ENCODE results near the gene MACROD1. TPM values are rescaled to one million over a fixed set of nuclear protein-coding genes. Genes with fewer than 3 reads are reported as not detected.

The MACROD1 gene
- total and polyA plus RNA-seq, 2 donors = 9.7 to 16.6 TPM

DNA sequence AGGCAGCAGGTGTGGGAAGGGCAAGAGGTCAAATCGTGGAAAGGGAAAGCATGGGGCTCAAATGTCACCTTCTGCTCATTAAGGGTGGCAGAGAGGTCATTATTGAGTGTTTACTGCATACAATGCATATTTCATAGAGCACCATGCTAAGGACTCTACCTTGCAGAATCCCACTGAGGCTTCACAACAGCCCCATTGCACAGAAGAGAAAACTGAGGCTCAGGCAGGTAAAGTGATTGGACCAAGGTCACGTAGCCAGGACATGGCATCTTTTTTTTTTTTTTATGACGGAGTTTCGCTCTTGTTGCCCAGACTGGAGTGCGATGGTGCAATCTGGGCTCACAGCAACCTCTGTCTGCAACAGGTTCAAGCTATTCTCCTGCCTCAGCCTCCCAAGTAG lies 122.4 kb downstream of the MACROD1 start:
- Histone ChIP-seq H3K4me1 (ENCODE audit: control insufficient read depth in 2 of 2, insufficient read depth in 2 of 2, low read length in 2 of 2) (no peaks in the 10 kb centered on the region), H3K36me3 (ENCODE audit: control insufficient read depth in 2 of 2, insufficient read depth in 2 of 2, low read length in 1 of 2) (no peaks in the 10 kb centered on the region), H3K9me3 (ENCODE audit: control insufficient read depth in 2 of 2, insufficient read depth in 1 of 2, low read length in 1 of 2) (no peaks in the 10 kb centered on the region), H3K27me3 (ENCODE audit: control insufficient read depth in 2 of 2, insufficient read depth in 1 of 2, low read length in 1 of 2) (peaks cover 6 to 28% of the 10 kb centered on the region in 2 donors), H3K4me3 (ENCODE audit: low read length in 2 of 2) (no peak overlapping the region), H3K27ac (ENCODE audit: low read depth in 1 of 2, low read length in 1 of 2) (no peak overlapping the region)
- DNase-seq (ENCODE audit: low read depth in 6 of 9, low spot score in 9 of 9) = no peak
- 93% methylated on average over 5 of the region's 5 CpGs for WGBS

DNA sequence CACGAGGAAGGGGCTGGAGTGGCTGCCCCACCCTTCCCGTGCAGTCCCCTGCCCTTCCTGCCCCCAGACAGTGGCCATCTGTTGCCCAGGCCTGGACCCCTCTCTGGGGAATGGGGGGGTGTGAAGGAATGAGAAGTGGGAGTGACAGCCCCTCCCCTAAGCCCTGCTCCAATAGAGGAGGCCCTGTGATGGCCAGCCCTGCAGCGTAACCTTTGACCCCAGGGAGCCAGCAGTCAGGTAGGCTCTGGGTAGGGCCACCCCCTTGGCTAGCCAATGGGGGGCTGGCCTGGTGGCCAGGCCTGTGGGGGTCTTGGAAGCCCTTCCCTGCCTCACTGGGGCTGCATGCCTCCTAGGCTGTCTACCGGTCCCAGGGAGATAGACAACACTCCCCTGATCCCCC lies 123.6 kb downstream of the MACROD1 start:
- 96% methylated on average over 4 of the region's 4 CpGs for WGBS
- Histone ChIP-seq H3K9me3 (ENCODE audit: control insufficient read depth in 2 of 2, insufficient read depth in 1 of 2, low read length in 1 of 2) (peaks cover 0 to 3% of the 10 kb centered on the region in 2 donors), H3K4me1 (ENCODE audit: control insufficient read depth in 2 of 2, insufficient read depth in 2 of 2, low read length in 2 of 2) (peaks cover 0 to 1% of the 10 kb centered on the region in 2 donors), H3K27ac (ENCODE audit: low read depth in 1 of 2, low read length in 1 of 2) (no peak overlapping the region), H3K27me3 (ENCODE audit: control insufficient read depth in 2 of 2, insufficient read depth in 1 of 2, low read length in 1 of 2) (peaks cover 18 to 41% of the 10 kb centered on the region in 2 donors), H3K4me3 (ENCODE audit: low read length in 2 of 2) (no peak overlapping the region), H3K36me3 (ENCODE audit: control insufficient read depth in 2 of 2, insufficient read depth in 2 of 2, low read length in 1 of 2) (no peaks in the 10 kb centered on the region)
- no peak for DNase-seq (ENCODE audit: low read depth in 6 of 9, low spot score in 9 of 9)

DNA sequence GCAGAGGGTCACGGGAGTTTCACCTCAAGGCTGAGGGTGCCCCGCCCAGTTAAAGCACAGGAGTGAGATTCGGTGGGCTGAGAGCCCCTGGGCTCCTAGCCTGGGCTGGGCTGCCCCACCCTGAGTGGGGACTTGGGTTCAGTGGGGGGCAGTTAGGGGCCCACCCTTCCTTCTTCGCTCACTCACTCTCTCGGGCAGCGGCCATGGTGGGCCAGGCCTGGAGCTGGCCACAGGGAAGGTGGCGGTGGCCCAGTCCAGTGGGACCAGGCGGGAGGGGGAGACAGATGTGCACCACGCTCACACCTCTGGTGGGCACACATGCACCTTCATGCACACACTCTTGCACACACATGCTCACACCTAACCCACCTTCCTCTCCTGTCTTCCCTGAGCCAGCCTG lies 124.1 kb downstream of the MACROD1 start:
- DNase-seq (ENCODE audit: low read depth in 6 of 9, low spot score in 9 of 9) = no peak
- H3K9me3 ChIP-seq (ENCODE audit: control insufficient read depth in 2 of 2, insufficient read depth in 1 of 2, low read length in 1 of 2) = peaks cover 0 to 5% of the 10 kb centered on the region in 2 donors
- H3K36me3 ChIP-seq (ENCODE audit: control insufficient read depth in 2 of 2, insufficient read depth in 2 of 2, low read length in 1 of 2) = no peaks in the 10 kb centered on the region
- H3K27ac ChIP-seq (ENCODE audit: low read depth in 1 of 2, low read length in 1 of 2) = no peak overlapping the region
- 95% methylated on average over 9 of the region's 9 CpGs for WGBS
- no peak overlapping the region for H3K4me3 ChIP-seq (ENCODE audit: low read length in 2 of 2)
- peaks cover 23 to 45% of the 10 kb centered on the region in 2 donors for H3K27me3 ChIP-seq (ENCODE audit: control insufficient read depth in 2 of 2, insufficient read depth in 1 of 2, low read length in 1 of 2)
- peaks cover 0 to 6% of the 10 kb centered on the region in 2 donors for H3K4me1 ChIP-seq (ENCODE audit: control insufficient read depth in 2 of 2, insufficient read depth in 2 of 2, low read length in 2 of 2)

DNA sequence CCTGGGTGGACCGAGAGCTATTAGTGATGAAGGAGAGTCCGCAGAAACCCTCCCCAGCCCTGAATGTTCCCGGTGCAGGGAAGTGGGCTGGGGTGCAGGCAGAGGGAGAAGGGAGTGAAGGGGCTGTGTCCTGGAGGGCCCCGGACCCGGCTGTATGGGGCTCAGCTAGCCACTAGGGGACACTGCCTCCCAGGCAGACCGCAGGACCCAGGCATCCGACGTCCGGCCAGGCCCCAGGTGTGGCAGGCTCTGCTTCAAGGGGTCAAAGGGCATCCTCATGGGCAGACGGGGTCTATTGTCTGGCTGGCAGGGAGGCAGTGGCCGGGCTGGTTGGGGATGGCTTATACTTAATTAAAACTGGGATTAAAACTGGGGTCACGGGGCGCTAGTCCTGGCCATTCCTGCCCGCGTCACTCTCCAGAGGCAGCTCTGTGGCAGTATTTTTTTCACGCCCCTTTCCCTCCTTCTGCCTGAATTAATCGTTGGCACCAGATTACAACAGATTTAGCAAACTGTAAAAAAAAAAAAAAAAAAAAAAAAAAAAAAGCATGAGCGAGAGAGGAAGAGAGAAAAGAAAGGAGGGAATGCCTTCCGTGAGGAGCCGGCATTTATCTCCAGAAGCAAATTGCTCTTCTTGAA lies 125.1 kb downstream of the MACROD1 start:
- peaks cover 0 to 9% of the 10 kb centered on the region in 2 donors for H3K4me1 ChIP-seq (ENCODE audit: control insufficient read depth in 2 of 2, insufficient read depth in 2 of 2, low read length in 2 of 2)
- H3K4me3 ChIP-seq (ENCODE audit: low read length in 2 of 2) = no peak overlapping the region
- H3K27ac ChIP-seq (ENCODE audit: low read depth in 1 of 2, low read length in 1 of 2) = no peak overlapping the region
- DNase-seq (ENCODE audit: low read depth in 6 of 9, low spot score in 9 of 9) = no peak
- H3K27me3 ChIP-seq (ENCODE audit: control insufficient read depth in 2 of 2, insufficient read depth in 1 of 2, low read length in 1 of 2) = peaks cover 33 to 56% of the 10 kb centered on the region in 2 donors
- WGBS = 83% methylated on average over 20 of the region's 20 CpGs
- H3K9me3 ChIP-seq (ENCODE audit: control insufficient read depth in 2 of 2, insufficient read depth in 1 of 2, low read length in 1 of 2) = peaks cover 0 to 5% of the 10 kb centered on the region in 2 donors
- H3K36me3 ChIP-seq (ENCODE audit: control insufficient read depth in 2 of 2, insufficient read depth in 2 of 2, low read length in 1 of 2) = no peaks in the 10 kb centered on the region

DNA sequence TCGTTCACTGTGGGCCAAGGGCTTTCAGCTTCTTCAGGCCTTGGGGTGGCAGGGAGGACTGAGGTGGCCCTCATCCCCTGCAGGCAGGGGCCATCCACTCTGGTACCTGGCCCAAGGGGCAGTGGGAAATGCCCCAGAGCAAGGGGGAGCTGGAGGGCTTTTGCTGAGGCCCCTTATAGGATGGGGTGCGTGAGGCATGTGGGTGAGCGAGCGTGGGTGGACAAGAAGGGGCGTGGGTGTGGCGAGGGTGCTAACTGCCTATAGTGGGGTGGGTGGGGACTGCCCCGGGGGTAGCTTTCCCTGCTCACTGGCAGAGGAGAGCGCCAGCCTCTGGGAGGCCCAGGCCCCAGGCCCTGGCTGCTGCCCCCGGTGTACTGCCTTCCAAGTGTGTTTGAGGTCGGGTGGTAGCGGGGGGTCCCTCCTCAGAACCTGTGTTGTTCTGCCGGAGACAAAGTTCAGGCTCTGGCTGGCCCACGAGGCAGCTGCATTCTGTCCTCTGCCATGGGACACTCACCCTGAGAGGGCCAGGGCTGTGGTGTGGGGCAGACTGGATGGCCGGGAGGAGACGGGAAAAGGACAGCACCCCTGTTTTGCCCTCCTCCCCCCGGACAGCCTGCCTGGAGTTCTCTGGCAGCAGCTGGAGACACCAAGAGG lies 126.8 kb downstream of the MACROD1 start:
- 94% methylated on average over 16 of the region's 16 CpGs for WGBS
- H3K9me3 ChIP-seq (ENCODE audit: control insufficient read depth in 2 of 2, insufficient read depth in 1 of 2, low read length in 1 of 2) = peaks cover 0 to 9% of the 10 kb centered on the region in 2 donors
- H3K36me3 ChIP-seq (ENCODE audit: control insufficient read depth in 2 of 2, insufficient read depth in 2 of 2, low read length in 1 of 2) = no peaks in the 10 kb centered on the region
- H3K4me3 ChIP-seq (ENCODE audit: low read length in 2 of 2) = no peak overlapping the region
- DNase-seq (ENCODE audit: low read depth in 6 of 9, low spot score in 9 of 9) = no peak
- no peak overlapping the region for H3K27ac ChIP-seq (ENCODE audit: low read depth in 1 of 2, low read length in 1 of 2)
- H3K4me1 ChIP-seq (ENCODE audit: control insufficient read depth in 2 of 2, insufficient read depth in 2 of 2, low read length in 2 of 2) = peaks cover 0 to 17% of the 10 kb centered on the region in 2 donors
- H3K27me3 ChIP-seq (ENCODE audit: control insufficient read depth in 2 of 2, insufficient read depth in 1 of 2, low read length in 1 of 2) = peaks cover 47 to 69% of the 10 kb centered on the region in 2 donors

DNA sequence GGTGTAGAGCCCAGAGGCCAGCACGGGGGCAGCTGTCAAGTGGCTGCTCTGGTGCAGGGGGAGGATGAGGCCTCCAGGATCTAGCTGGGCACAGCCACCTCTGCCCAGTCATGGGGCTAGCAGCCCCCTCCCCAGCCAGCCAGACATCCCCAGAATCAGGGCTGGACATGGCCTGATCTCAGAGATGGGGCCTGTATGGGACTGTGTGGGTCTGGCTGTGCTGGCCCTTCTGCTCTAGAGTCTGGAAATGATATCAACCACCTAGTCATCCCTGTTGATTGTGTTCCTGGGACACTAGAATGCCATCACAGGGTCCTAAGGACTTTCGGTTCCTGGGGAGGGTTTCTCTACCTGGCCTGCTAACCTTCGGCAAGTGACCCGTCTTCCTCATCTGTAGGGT lies 127.4 kb downstream of the MACROD1 start:
- WGBS = 98% methylated on average over 4 of the region's 4 CpGs
- Histone ChIP-seq H3K4me1 (ENCODE audit: control insufficient read depth in 2 of 2, insufficient read depth in 2 of 2, low read length in 2 of 2) (peaks cover 0 to 17% of the 10 kb centered on the region in 2 donors), H3K27ac (ENCODE audit: low read depth in 1 of 2, low read length in 1 of 2) (no peak overlapping the region), H3K27me3 (ENCODE audit: control insufficient read depth in 2 of 2, insufficient read depth in 1 of 2, low read length in 1 of 2) (peaks cover 50 to 75% of the 10 kb centered on the region in 2 donors), H3K4me3 (ENCODE audit: low read length in 2 of 2) (no peak overlapping the region), H3K9me3 (ENCODE audit: control insufficient read depth in 2 of 2, insufficient read depth in 1 of 2, low read length in 1 of 2) (peaks cover 0 to 9% of the 10 kb centered on the region in 2 donors), H3K36me3 (ENCODE audit: control insufficient read depth in 2 of 2, insufficient read depth in 2 of 2, low read length in 1 of 2) (no peaks in the 10 kb centered on the region)
- no peak for DNase-seq (ENCODE audit: low read depth in 6 of 9, low spot score in 9 of 9)

DNA sequence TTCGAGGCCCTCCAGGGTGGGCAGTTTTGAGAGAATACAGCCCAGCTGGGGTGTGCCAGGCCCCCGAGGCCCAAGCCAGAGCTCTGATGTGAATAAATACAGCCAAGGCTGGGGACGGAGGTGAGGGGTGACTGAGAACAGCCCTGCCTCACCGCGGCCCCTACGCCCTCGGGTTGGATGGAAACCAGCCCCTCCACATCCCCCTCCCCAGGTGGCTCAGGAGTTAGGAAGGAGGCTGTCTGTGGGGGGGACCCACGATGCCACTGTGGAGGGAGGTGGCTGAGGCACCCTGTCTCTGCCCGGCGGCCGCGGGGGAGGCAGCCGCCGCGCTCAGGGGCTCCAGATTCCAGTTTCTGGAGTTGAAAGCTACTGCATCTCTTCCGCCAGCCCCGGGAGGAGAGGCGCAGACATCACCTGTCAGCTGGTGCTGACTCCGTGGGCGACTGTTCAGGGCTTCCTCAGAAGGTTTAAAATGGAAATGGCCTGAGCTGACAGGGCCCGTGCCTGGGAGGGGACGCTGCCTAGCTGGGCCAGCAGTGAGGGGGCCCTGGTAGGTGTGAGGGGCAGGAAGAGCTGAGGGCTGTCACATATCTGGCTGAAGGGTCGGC lies 128.8 kb downstream of the MACROD1 start:
- Histone ChIP-seq H3K27ac (ENCODE audit: low read depth in 1 of 2, low read length in 1 of 2) (no peak overlapping the region), H3K4me3 (ENCODE audit: low read length in 2 of 2) (no peak overlapping the region), H3K9me3 (ENCODE audit: control insufficient read depth in 2 of 2, insufficient read depth in 1 of 2, low read length in 1 of 2) (peaks cover 0 to 9% of the 10 kb centered on the region in 2 donors), H3K36me3 (ENCODE audit: control insufficient read depth in 2 of 2, insufficient read depth in 2 of 2, low read length in 1 of 2) (no peaks in the 10 kb centered on the region), H3K27me3 (ENCODE audit: control insufficient read depth in 2 of 2, insufficient read depth in 1 of 2, low read length in 1 of 2) (peaks cover 50 to 87% of the 10 kb centered on the region in 2 donors), H3K4me1 (ENCODE audit: control insufficient read depth in 2 of 2, insufficient read depth in 2 of 2, low read length in 2 of 2) (peaks cover 0 to 17% of the 10 kb centered on the region in 2 donors)
- peak in 1 of 9 donors; percentile 20 for DNase-seq (ENCODE audit: low read depth in 6 of 9, low spot score in 9 of 9)
- WGBS = 32% methylated on average over 23 of the region's 23 CpGs

DNA sequence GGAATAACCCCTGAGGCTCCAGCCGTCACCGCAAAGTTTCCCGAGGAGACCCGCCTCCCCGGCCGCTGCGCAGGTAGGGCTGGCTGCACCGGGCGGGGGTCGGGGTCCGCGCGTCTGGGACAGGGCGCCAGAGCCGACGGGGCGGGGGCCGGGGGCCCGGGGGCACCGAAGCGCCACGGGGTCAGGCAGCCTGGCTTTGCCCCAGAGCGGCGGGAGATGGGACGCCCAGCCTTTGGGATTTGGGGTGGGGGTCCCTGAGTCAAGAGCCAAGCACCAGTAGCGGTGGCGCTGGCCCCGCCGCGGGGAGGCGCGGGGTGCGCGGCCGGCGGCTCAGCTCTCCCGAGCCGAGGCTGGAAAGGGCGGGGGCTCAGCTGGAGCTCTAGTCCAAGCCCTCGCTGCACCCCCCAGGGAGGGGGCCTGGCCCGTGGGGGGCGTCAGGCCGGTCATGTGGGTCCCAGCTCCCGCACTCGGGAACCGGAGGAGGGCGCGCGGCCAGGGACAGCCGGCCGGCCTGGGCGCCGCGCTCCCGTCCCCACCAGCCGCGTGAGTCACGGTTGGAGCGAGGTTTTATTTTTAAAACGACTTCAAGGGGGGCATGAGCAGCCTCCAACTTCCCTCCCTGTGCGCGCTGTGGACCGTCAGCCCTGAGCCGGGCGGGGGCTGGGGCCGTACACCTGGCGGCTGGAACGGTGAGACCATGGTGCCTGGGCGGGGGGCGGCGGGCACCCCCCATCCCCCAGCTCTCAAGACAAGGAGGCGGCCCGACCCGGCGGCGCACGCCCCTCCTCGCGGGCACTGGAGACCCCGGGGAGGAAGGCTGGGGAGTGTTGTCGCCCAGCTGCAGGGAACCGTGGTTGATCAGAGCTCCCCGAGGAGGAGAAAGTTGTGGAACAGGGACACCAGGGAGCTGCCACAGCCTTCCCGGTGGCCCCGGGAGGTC lies 129.6 kb downstream of the MACROD1 start:
- Histone ChIP-seq H3K9me3 (ENCODE audit: control insufficient read depth in 2 of 2, insufficient read depth in 1 of 2, low read length in 1 of 2) (peaks cover 0 to 9% of the 10 kb centered on the region in 2 donors), H3K4me1 (ENCODE audit: control insufficient read depth in 2 of 2, insufficient read depth in 2 of 2, low read length in 2 of 2) (peaks cover 0 to 17% of the 10 kb centered on the region in 2 donors), H3K27ac (ENCODE audit: low read depth in 1 of 2, low read length in 1 of 2) (no peak overlapping the region), H3K4me3 (ENCODE audit: low read length in 2 of 2) (peak overlapping the region in 1 of 2 donors; percentile 25), H3K36me3 (ENCODE audit: control insufficient read depth in 2 of 2, insufficient read depth in 2 of 2, low read length in 1 of 2) (no peaks in the 10 kb centered on the region), H3K27me3 (ENCODE audit: control insufficient read depth in 2 of 2, insufficient read depth in 1 of 2, low read length in 1 of 2) (peaks cover 50 to 88% of the 10 kb centered on the region in 2 donors)
- DNase-seq (ENCODE audit: low read depth in 6 of 9, low spot score in 9 of 9) = peak in 1 of 9 donors; percentile 15
- WGBS = 2% methylated on average over 85 of the region's 85 CpGs

Measured in thymus (tissue), 11 donors.